Fibroblast of pulmonary artery (primary cell): ENCODE results near the gene TGDS.
"Not testable (repeated sequence)": the region's sequence is repeated elsewhere in the genome, so short reads cannot be mapped to it uniquely, and the experiment has no call there.

ENCODE experiments used
- DNase-seq: peaks from one replicate; pipeline ENCODE4 v3.0.0-alpha.2; 2010; ENCODE audit warnings: low read depth
- H3K4me3 ChIP-seq: replicated peaks from 2 replicates; pipeline ENCODE4 v1.5.1; 2011; ENCODE audit warnings: low read depth, mild to moderate bottlenecking, control low read depth, low read length, moderate library complexity
- CTCF ChIP-seq: IDR thresholded peaks from 2 replicates; pipeline ENCODE4 v1.5.1; 2011; ENCODE audit warnings: mild to moderate bottlenecking, control low read depth, low read length, inconsistent platforms; ENCODE audit errors: missing control alignments

The TGDS gene

GRCh38 chr13:94595950-94596574 is at the start of gene TGDS:
TGDS (minus strand) TSS chr13:94596152; CDS start chr13:94596136, 16 bp downstream.
- peak within 1 kb of the TSS; percentile 96 for H3K4me3 ChIP-seq
- peak; percentile 93 for DNase-seq
- TF ChIP-seq CTCF, result peak; percentile 2

DNA sequence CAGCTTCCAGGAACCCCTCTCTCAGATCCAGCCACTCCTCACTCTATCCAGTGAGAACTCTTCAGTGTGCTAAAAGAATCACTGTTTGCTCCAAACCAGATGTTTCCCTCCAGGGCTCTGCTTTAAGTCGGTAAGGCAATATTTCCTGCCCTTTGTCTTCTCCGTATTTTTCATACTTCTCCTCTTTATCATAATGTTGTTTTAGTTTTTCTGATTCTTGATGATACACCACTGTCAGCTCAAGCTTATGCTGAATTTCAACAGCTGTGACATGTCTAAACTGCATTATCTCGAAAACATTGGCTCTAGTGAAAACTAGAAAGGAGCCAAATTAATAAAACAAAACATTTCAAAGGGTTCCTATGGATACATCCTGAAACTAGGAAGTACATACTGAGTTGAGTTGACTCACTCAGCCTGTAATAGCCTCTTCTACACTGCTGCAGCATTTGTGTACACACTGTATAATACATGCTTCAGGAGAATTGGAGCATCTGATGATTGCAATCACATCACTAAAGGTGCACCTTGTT is 45.5 kb upstream of the TGDS start:
- TF ChIP-seq CTCF, result no peak
- DNase-seq, result peak; percentile 95
- peak overlapping the region; percentile 20 for H3K4me3 ChIP-seq

DNA sequence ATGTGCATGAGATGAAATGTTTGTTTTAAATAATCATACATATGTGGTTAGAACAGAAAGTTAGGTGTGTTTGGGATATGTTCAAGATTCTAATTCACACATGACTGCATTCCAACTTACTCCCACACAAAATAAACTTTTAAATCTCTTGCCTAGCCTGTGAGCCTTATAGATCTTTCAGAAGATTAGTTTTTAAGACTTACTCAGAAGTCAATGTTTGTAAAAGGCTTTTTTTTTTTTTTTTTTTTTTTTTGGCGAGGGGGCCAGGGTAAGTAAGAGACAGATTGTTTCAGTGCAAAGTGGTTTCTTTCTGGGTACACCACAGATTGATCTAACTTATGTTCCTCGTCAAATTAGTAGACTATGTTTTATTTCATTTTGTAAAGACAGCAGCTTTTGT is 44.8 kb upstream of the TGDS start:
- TF ChIP-seq CTCF, result no peak
- no peak overlapping the region for H3K4me3 ChIP-seq
- peak; percentile 11 for DNase-seq

- not testable (repeated sequence) for H3K4me3 ChIP-seq, DNase-seq
These were observed 41.7 kb upstream of the TGDS start for GRCh38 chr13:94637677-94638076.

- no peak for TF ChIP-seq CTCF
- H3K4me3 ChIP-seq, result no peak overlapping the region
- DNase-seq, result no peak
These were observed 41.1 kb upstream of the TGDS start for GRCh38 chr13:94636942-94637578.

GRCh38 chr13:94636096-94636495 is 40.1 kb upstream of the TGDS start:
- DNase-seq, H3K4me3 ChIP-seq: not testable (repeated sequence)

- DNase-seq, result no peak
- TF ChIP-seq CTCF, result no peak
- no peak overlapping the region for H3K4me3 ChIP-seq
These were observed 36.5 kb upstream of the TGDS start for GRCh38 chr13:94632226-94632980.
